GM18499 (cell line): ENCODE data around the gene SLC35F1.

Experiments
- ATAC-seq: cut with Tn5 transposase; IDR thresholded peaks from one replicate; pipeline ENCODE4 v1.9.1; 2021; ENCODE audit warnings: moderate number of reproducible peaks; ENCODE audit not compliant: insufficient read depth, unreplicated experiment

SLC35F1 gene

DNA sequence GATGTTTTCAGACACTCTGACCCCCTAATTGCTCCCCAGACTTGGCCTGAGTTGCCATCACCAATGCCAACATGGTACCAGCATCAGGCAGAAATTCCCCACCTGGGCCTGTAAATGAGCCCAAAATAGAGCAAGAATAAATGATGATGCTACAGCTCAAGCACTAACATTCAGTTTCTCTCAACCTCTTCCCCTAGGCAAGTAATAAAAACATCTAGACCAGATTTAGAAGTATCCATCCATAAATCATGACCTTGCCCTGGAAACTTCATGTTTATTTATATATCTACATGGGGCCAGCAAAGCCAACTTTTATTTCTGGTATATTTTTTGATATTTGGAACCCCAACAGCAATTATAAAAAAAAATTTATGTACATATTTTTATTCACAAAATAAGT, 419.6 kb downstream of the SLC35F1 start:
- no peak for ATAC-seq

DNA sequence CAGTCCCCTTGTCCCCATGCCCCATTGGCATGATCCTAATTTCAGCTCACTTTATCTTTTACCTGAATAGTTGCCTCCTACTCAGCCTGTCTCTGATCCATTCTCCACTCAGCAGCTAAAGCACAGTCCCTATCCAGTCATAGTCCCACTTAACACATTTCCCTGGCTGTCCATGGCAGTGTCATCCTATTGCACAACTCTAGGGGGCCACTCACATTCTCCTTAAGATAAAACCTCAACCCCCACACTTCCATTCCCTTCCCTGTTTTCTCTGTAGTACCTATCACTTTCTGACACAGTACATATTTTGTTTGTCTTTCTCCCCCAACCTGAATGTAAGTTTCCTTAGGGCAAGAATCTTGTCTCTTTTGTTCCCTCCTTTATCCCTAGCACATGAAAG, 420.2 kb downstream of the SLC35F1 start:
- no peak for ATAC-seq

DNA sequence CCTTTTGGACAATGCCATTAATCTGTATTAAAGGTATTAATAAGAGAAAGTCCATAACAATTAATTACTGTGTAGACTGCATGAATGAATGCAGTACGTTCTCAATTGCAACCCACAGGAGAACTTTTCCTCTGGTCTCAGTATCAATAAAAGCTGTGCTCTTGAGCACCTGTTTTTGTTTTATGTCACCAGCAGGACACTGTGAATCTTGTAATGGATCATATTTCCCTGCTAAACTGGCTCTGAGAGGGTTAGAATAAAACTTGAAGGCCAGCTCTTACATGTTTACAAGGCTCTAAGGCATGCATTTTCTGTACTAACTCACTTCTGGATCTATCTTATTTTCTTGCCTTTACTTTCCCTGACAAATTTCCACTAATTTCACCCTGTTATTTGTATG, 426.7 kb downstream of the SLC35F1 start:
- ATAC-seq: no peak

DNA sequence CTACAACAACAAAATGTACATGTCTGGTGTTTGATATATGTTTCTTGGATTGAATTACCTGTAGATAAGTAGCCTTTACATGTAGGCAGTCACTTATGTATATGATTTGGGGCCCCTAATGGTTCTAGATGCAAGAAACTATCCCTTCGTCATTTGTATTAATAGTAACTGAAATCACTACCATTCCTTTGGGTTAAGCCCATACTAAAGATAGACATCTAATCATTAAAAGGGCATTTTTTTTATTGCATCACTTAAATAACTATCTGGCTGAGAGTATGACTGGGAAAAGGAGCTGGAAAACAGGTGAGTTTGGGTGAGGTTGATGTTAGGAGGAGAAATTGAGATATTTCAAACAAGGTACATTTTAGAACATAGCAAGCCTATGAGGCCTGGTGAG, 427.6 kb downstream of the SLC35F1 start:
- no peak for ATAC-seq

DNA sequence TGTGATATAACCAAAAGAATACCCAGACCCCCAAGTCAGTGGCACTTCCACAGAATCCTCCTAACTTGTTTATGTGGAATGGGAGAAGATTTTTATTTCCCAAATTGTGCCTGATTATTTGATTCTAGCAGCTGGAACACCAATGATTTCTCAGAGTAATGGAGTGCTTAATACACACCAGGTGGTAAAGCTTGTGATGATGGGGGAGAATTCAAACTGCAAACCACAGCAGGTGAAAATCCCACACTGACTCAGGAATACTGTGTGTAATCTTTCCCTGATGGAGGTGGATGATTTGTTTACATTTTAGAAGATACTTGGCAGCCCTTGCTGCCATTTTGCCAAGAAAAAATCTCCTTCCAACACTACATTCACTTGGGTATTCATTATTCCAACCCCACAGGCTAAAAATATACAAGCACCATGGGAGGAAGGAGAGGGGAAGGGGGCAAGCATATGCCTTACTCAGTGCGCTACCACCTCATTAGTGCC, 428.3 kb downstream of the SLC35F1 start:
- ATAC-seq: no peak

DNA sequence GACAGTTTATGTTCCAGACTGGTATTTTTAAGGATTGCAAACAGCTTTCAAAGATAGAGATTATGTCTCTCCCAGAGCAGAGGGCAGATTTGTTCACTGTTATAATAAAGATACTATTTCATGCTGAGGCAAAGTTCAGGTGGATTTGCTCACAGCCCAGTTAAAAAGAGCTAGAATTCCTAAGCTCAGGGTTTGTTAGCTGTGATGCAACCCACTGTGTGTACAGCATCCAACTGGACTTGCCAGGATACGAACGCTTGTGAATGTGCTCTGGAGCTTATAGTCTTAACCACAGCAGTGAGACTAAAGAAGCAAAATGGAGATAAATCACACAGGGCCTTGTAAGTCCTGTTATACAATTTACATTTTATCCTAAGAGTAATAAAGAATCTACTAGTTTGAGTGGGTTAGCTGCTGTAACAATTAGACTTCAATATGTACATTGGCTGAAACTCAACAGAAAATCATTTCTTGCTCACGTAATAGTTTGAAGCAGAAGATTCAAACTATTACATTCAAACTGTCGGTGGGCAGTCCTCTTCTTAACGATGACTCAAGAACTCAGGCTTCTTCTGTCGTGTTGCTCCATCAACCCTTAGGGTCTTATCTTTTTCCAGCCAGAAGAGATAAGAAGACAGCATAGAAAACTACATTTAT, 437.1 kb downstream of the SLC35F1 start:
- ATAC-seq: no peak

DNA sequence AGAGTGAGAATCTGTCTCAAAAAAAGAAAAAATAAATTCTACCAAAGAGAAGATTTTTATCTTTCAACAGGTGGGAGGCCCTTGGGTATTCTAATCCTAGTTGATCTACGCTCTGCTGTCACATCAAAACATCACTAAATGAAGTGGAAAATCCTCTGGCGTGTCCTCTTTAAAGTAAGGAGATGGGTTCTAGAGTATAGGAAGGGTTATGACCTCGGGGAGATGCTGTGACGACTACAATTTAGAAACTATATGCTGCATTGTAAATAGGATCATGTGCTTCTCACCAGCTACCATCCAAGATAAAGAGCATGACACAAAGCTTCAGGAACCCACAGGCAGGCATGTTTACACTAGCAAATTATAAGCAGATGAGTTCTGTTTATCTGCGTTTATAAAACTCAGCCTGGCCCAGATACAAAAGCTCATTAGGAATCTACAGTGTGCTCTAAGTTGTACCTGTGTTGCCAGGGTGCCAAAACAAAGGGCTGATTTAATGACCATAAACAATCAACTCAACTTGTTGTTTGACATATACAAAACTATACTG, 443.9 kb downstream of the SLC35F1 start:
- ATAC-seq: no peak

DNA sequence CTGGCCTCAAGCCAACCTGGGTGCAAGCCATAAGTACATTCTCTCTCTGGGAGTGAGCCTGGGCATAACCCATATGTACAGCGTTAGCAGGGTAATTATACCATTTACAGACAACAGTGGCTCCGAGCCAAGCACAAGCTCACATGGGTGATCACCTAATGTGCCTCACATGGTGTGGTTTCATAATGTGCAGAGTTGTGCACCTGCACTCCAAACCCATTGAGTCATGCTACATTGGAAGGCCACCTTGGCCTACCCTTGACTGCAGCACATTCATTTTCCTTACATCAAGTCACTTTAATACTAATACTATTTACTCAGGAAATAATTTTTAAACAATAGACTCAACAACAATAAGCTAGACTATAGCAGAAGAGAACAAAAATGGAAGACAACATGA, 446.5 kb downstream of the SLC35F1 start:
- no peak for ATAC-seq

DNA sequence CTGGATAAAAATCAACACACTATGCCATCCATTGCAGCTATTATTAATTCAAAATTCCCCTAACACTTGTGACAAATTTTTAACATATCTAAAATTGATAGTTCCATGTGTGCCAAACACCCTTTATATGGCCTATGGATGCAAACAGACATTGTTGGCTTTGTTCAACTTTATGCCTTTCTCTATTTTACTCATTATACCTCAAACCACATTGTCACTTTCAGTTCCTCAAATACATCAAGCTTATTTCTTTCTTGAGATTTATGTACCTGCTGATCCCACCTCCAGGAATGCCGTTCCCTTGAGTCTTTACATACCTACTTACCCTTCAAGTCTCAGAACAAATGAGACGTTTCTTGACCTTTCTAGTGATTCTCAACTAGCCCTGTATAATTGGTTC, 447.6 kb downstream of the SLC35F1 start:
- ATAC-seq: peak; percentile 100

DNA sequence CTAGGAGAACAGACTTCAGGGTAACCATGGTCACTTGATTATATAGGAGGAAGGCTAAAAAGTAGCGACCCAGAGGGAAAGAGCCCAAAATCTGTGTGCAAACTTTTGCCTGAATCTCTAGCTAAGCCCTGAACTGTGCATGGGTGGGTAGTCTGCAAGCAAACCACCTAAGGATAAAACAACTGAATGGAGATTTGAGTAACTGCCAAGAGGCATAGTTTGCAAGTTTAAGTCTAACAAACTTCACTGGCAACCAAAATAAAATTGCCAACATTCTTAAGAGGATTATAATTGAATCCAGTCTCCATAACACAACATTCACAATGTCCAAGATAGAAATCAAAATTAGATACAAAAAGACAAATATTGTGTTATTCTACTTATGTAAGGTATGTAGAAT, 449.0 kb downstream of the SLC35F1 start:
- no peak for ATAC-seq

DNA sequence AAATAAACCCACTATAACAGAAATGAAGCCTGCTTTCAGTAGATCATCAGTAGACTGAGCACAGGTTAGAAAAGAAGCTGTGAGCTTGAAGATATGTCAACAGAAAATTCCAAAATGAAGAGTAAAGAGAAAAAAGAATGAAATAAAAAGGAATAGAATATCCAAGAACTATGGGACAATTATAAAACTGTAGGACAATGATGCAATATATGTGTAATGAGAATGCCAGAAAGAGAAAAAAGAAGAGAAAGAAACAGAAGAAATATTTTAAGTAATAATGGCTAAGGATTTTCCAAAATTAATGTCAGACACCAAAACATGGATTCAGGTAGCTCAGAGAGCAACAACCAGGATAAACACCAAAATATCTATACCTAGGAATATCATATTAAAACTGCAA, 449.6 kb downstream of the SLC35F1 start:
- no peak for ATAC-seq
